Hematopoietic multipotent progenitor cell treated with erythropoietin and hydrocortisone succinate and interleukin-3 and kit ligand, for 4 days (in vitro differentiated cells): ENCODE measurements around the gene LUZP4.
A peak's percentile ranks its signal among the peaks of the same experiment; 100 is the strongest.
"Not testable (repeated sequence)": the region's sequence is repeated elsewhere in the genome, so short reads cannot be mapped to it uniquely, and the experiment has no call there.

ENCODE experiments used
- DNase-seq: peaks from one replicate; pipeline ENCODE4 v3.0.0-alpha.2; 2015

LUZP4 gene

DNA sequence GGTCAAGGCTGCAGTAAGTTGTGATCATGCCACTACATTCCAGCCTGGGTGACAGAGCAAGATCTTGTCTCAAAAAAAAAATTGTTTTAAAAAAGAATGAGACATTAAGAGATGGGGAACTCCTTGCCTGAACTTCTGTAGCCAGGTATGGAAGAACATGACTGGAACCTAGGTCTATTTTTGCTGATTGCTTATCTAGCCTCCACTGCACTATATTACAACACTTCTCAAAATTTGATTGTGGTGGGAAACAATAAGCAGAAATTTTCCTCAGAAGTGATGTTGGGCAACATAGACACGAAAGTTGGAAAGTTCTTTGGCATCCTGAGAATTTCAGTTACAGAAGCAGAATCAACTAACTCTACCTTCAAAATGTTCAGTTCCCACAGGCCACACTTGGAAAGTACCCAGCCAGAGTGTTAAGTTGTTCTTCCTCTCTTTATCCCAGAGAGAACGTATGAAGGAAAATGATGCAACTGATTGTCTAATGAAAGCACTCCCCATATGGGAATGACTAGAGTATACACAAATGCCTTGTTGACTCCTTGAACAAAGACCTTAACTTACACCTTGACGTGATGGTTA lies 50.0 kb downstream of the LUZP4 start:
- no peak for DNase-seq

DNA sequence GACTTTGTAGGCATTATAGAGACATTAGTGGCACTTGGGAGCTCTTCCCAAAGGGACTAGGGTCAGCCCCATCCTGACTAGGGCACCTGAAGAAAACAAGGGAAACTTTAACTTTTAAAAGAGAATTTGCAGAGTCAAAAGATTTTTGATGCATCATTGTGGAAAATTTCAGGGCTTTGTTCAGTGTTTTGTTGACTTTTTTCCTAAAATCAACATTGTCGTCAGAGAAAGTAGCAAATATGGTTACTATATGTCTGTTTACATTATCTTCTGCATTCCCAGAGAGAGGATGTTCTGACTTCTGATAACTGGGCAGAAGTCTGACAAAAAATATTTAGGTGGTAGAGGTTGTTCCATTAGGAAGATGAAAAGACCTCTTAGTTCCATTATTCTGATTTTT lies 51.9 kb downstream of the LUZP4 start:
- DNase-seq: no peak

DNA sequence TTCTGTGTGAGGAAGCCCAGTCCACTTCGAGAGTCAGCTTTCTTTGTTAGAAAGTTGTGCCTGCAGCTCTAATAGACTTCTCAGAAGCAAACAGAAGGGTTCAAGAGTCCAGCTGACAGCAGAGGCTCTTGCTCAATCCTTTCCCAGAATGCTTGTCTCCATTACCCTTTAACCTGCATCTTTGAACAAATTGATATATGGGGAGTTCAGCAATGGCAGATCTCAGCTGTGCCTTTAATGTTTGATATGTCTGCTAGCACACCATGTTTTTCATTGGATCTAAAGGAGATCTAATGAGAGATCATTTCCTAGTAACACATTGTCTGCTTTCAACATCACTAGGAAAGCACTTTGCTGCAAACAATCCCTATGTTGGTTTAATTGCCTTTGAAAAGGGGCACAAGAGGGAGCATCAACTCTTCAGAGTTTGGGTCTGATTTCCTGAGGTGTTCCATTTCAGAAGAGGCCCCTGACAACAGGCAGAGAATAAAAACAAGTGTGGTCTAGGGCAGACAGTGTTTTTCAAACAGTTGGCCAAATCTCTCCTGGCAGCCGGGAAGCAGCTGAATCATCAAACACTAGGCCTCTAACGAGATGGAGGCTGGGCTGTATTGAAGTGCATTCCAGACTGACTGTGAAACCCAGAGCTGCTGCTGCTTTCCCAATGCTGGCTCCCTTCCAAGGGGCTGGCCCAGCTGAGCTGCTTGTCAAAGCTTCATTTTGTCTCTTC lies 55.5 kb downstream of the LUZP4 start:
- peak; percentile 36 for DNase-seq

DNA sequence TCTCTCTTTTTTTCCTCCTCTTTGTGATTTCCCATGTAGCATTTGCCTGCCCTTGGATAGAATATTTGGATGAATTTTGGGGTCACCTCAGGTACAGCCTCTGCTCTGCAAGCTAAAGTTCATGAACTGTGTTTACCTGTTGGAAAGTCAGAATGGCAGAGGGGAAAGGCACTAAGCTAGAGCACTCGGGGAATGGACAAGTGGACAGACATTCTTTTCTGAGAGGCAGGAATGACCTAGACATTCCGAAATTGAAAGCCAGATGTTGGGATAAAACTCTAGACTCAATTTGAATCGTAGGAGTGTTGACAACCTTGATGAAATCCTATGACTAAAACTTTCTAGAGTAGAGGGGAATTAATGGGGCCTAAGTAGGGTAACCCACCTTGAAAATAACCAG lies 56.1 kb downstream of the LUZP4 start:
- no peak for DNase-seq

DNA sequence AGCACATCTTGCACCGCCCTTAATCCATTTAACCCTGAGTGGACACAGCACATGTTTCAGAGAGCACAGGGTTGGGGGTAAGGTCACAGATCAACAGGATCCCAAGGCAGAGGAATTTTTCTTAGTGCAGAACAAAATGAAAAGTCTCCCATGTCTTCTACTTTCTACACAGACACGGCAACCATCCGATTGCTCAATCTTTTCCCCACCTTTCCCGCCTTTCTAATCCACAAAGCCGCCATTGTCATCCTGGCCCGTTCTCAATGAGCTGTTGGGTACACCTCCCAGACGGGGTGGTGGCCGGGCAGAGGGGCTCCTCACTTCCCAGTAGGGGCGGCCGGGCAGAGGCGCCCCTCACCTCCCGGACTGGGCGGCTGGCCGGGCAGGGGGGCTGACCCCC lies 57.2 kb downstream of the LUZP4 start:
- not testable (repeated sequence) for DNase-seq

DNA sequence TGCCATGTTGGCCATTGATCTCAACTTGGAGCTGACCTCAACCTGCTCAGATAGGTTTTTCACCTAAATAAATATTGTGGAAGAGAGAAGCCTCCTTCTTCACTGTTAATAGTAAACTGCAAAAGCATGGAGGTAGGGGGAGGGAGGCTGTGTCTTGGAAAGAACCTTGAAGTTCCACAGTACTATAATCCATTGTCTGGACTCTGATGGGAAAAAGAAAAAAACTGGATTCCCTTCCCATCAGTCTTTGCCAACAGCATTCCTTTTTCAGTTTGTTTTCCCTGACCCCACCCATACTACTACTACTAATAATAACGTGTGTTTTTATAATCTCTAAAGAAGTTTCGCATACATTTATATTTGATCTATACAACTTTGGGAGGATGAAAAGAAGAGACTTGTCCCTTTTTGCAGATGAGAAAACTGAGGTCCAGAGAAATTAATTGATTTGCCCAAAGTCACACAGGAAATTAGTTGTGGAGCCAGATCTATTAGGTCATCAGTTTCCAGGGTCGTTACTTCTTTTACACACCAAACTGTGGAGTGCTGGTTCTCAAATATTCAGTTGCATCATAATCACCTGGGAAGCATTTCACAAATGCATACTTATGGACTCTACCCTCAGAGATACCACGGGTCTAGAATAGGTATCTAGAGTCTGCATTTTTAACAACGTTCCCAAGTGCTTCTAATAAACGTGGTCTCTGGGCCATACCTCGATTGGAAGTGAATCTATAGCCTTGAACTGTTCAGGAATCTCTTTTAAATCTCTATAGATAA lies 59.1 kb downstream of the LUZP4 start:
- no peak for DNase-seq

DNA sequence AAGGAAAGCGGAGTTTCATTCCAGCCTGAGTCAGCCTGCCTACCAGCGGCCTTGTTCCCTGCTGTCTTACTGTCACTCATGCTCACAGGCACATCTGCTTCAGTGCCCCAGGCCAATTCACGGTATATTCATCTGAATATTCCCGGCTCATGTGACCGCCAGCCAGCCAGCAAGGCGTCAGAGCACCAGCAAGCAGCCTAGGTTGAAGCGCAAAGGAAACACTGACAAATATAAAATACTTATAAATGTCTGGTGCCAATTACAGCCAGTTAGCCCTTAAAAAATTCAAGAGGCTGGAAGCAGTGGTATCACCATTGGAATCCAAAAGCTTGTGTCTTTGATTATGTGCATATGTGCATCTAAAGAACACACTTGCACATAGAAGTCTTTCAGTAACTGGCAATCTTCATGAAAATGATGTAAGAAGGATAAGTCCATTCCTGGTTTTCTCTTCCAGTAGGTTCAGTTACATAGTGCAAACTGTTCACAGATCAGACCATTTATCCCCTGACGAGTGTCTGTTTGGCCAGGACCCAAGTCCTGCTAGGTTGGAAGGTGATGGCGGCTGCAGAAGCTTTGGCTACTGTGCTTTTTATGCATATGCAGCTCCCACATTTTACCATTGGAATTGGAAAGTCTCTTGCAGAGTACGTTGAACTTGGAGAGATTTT lies 61.3 kb downstream of the LUZP4 start:
- DNase-seq: no peak

DNA sequence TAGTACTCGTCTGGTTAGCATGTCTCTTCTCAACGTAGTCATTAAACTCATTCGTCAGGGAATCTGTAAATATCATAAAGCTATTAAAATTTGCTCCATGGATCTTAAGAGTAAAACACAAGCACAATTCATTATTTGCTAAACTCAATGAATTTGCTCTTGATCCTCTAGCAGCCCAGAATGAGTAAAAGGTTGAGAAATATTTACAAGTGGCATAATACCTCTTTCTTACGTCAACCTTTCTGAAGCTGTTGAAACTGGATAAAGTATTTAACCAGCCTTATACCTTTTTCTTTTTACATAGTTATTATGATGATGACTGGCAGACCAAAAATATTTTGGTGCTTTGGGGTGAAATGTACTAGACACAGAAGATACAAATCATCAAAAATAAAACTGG lies 66.9 kb downstream of the LUZP4 start:
- no peak for DNase-seq
